Activated T-helper 17 cell treated with anti-CD3 and anti-CD28 coated beads, Interleukin-2, amount 50 U/mL, for 72 hours (primary cell): ENCODE data around the gene ISG15. TPM values are rescaled to one million over a fixed set of nuclear protein-coding genes. Genes with fewer than 3 reads are reported as not detected.
"Not testable (repeated sequence)": the region's sequence is repeated elsewhere in the genome, so short reads cannot be mapped to it uniquely, and the experiment has no call there.

ENCODE experiments used
- ATAC-seq: fragments of 150-1000 bp; cut with Tn5 transposase; replicated peaks from 2 replicates; pipeline ENCODE4 v1.10.0; 2021; ENCODE audit warnings: mild to moderate bottlenecking, moderate library complexity
- H3K27ac Mint-ChIP-seq: one replicate; pipeline ENCODE4 v1.8.0; 2022; ENCODE audit warnings: mixed read lengths
- H3K27me3 Mint-ChIP-seq: one replicate; pipeline ENCODE4 v1.8.0; 2022; ENCODE audit warnings: mixed read lengths
- H3K36me3 Mint-ChIP-seq: one replicate; pipeline ENCODE4 v1.8.0; 2022; ENCODE audit warnings: low read depth, mild to moderate bottlenecking, mixed read lengths
- H3K4me1 Mint-ChIP-seq: one replicate; pipeline ENCODE4 v1.8.0; 2022; ENCODE audit warnings: mixed read lengths
- H3K4me3 Mint-ChIP-seq: one replicate; pipeline ENCODE4 v1.8.0; 2022; ENCODE audit warnings: mild to moderate bottlenecking, mixed read lengths
- H3K9me3 Mint-ChIP-seq: one replicate; pipeline ENCODE4 v1.8.0; 2022; ENCODE audit warnings: mixed read lengths
- total RNA-seq, 2 donors: library from RNA; stranded (reverse); gene quantifications; one replicate each; pipeline ENCODE4 v1.2.3, GENCODE V29; 2022

ISG15 gene
- total RNA-seq, 2 donors from 2014 or later = 13.5 to 36.5 TPM

GRCh38 chr1:1021010-1021919 lies 8.0 kb downstream of the ISG15 start:
- H3K9me3 Mint-ChIP-seq = no peaks in the 10 kb centered on the region
- no peaks in the 10 kb centered on the region for H3K4me1 Mint-ChIP-seq
- H3K27ac Mint-ChIP-seq = no peak overlapping the region
- H3K4me3 Mint-ChIP-seq = peak overlapping the region; percentile 10
- peaks cover 3% of the 10 kb centered on the region for H3K27me3 Mint-ChIP-seq
- no peak for ATAC-seq
- no peaks in the 10 kb centered on the region for H3K36me3 Mint-ChIP-seq

- peak; percentile 11 for ATAC-seq
These were observed 8.6 kb downstream of the ISG15 start for GRCh38 chr1:1021920-1022259.

GRCh38 chr1:1022302-1023009 lies 9.2 kb downstream of the ISG15 start:
- Mint-ChIP-seq H3K4me1 (no peaks in the 10 kb centered on the region), H3K9me3 (no peaks in the 10 kb centered on the region), H3K36me3 (no peaks in the 10 kb centered on the region), H3K4me3 (no peak overlapping the region), H3K27me3 (peaks cover 3% of the 10 kb centered on the region), H3K27ac (no peak overlapping the region)
- ATAC-seq = no peak

More at GRCh38 chr1:1021920-1022259, 8.6 kb downstream of the ISG15 start:
- no peaks in the 10 kb centered on the region for H3K36me3 Mint-ChIP-seq
- H3K27me3 Mint-ChIP-seq = peaks cover 3% of the 10 kb centered on the region
- H3K4me3 Mint-ChIP-seq = no peak overlapping the region
- no peaks in the 10 kb centered on the region for H3K4me1 Mint-ChIP-seq
- H3K9me3 Mint-ChIP-seq = no peaks in the 10 kb centered on the region
- H3K27ac Mint-ChIP-seq = no peak overlapping the region

GRCh38 chr1:1023700-1024099 lies 10.4 kb downstream of the ISG15 start:
- no peaks in the 10 kb centered on the region for H3K36me3 Mint-ChIP-seq
- H3K9me3 Mint-ChIP-seq = no peaks in the 10 kb centered on the region
- no peak overlapping the region for H3K27ac Mint-ChIP-seq
- H3K27me3 Mint-ChIP-seq = peaks cover 3% of the 10 kb centered on the region
- no peak for ATAC-seq
- no peak overlapping the region for H3K4me3 Mint-ChIP-seq
- no peaks in the 10 kb centered on the region for H3K4me1 Mint-ChIP-seq

GRCh38 chr1:1024149-1024770 lies 11.0 kb downstream of the ISG15 start:
- Mint-ChIP-seq H3K27ac (no peak overlapping the region), H3K4me3 (no peak overlapping the region), H3K27me3 (peaks cover 3% of the 10 kb centered on the region), H3K9me3 (no peaks in the 10 kb centered on the region), H3K4me1 (no peaks in the 10 kb centered on the region), H3K36me3 (no peaks in the 10 kb centered on the region)
- ATAC-seq = no peak

- Mint-ChIP-seq H3K27ac (no peak overlapping the region), H3K9me3 (no peaks in the 10 kb centered on the region), H3K27me3 (peaks cover 3% of the 10 kb centered on the region), H3K4me1 (no peaks in the 10 kb centered on the region), H3K36me3 (no peaks in the 10 kb centered on the region), H3K4me3 (no peak overlapping the region)
- ATAC-seq = no peak
These were observed 11.7 kb downstream of the ISG15 start for GRCh38 chr1:1024771-1025699.

- ATAC-seq = no peak
- H3K9me3 Mint-ChIP-seq = no peaks in the 10 kb centered on the region
- H3K4me3 Mint-ChIP-seq = no peak overlapping the region
- H3K27ac Mint-ChIP-seq = no peak overlapping the region
- H3K4me1 Mint-ChIP-seq = no peaks in the 10 kb centered on the region
- H3K27me3 Mint-ChIP-seq = peaks cover 3% of the 10 kb centered on the region
- no peaks in the 10 kb centered on the region for H3K36me3 Mint-ChIP-seq
These were observed 12.4 kb downstream of the ISG15 start for GRCh38 chr1:1025730-1026129.

- Mint-ChIP-seq H3K27ac (no peak overlapping the region), H3K4me3 (no peak overlapping the region), H3K36me3 (no peaks in the 10 kb centered on the region), H3K9me3 (no peaks in the 10 kb centered on the region), H3K4me1 (no peaks in the 10 kb centered on the region), H3K27me3 (peaks cover 3% of the 10 kb centered on the region)
- no peak for ATAC-seq
These were observed 13.5 kb downstream of the ISG15 start for GRCh38 chr1:1026599-1027413.

GRCh38 chr1:1027791-1028190 lies 14.5 kb downstream of the ISG15 start:
- H3K9me3 Mint-ChIP-seq = no peaks in the 10 kb centered on the region
- no peak overlapping the region for H3K27ac Mint-ChIP-seq
- no peak for ATAC-seq
- H3K4me1 Mint-ChIP-seq = no peaks in the 10 kb centered on the region
- H3K4me3 Mint-ChIP-seq = no peak overlapping the region
- H3K27me3 Mint-ChIP-seq = peaks cover 11% of the 10 kb centered on the region
- no peaks in the 10 kb centered on the region for H3K36me3 Mint-ChIP-seq

- not testable (repeated sequence) for H3K27ac Mint-ChIP-seq, H3K9me3 Mint-ChIP-seq, H3K4me3 Mint-ChIP-seq, H3K4me1 Mint-ChIP-seq, H3K36me3 Mint-ChIP-seq, ATAC-seq, H3K27me3 Mint-ChIP-seq
These were observed 17.8 kb downstream of the ISG15 start for GRCh38 chr1:1030867-1031658.

GRCh38 chr1:1031659-1032235 lies 18.4 kb downstream of the ISG15 start:
- H3K27ac Mint-ChIP-seq = no peak overlapping the region
- H3K4me1 Mint-ChIP-seq = no peaks in the 10 kb centered on the region

GRCh38 chr1:1032424-1032823 lies 19.1 kb downstream of the ISG15 start:
- no peak for ATAC-seq
- no peak overlapping the region for H3K27ac Mint-ChIP-seq

More at GRCh38 chr1:1031659-1032235, 18.4 kb downstream of the ISG15 start:
- no peaks in the 10 kb centered on the region for H3K36me3 Mint-ChIP-seq
- no peaks in the 10 kb centered on the region for H3K9me3 Mint-ChIP-seq
- no peak for ATAC-seq
- H3K4me3 Mint-ChIP-seq = peak overlapping the region; percentile 57
- H3K27me3 Mint-ChIP-seq = peaks cover 11% of the 10 kb centered on the region

More at GRCh38 chr1:1032424-1032823, 19.1 kb downstream of the ISG15 start:
- H3K9me3 Mint-ChIP-seq = no peaks in the 10 kb centered on the region
- H3K4me3 Mint-ChIP-seq = peak overlapping the region; percentile 57
- H3K4me1 Mint-ChIP-seq = no peaks in the 10 kb centered on the region
- peaks cover 11% of the 10 kb centered on the region for H3K27me3 Mint-ChIP-seq
- no peaks in the 10 kb centered on the region for H3K36me3 Mint-ChIP-seq
